ENCODE measurements around the gene FAM20A. TPM values are rescaled to one million over a fixed set of nuclear protein-coding genes. Genes with fewer than 3 reads are reported as not detected.

FAM20A gene
- total RNA-seq, 1 donor from 2014 or later = 0.14 TPM

DNA sequence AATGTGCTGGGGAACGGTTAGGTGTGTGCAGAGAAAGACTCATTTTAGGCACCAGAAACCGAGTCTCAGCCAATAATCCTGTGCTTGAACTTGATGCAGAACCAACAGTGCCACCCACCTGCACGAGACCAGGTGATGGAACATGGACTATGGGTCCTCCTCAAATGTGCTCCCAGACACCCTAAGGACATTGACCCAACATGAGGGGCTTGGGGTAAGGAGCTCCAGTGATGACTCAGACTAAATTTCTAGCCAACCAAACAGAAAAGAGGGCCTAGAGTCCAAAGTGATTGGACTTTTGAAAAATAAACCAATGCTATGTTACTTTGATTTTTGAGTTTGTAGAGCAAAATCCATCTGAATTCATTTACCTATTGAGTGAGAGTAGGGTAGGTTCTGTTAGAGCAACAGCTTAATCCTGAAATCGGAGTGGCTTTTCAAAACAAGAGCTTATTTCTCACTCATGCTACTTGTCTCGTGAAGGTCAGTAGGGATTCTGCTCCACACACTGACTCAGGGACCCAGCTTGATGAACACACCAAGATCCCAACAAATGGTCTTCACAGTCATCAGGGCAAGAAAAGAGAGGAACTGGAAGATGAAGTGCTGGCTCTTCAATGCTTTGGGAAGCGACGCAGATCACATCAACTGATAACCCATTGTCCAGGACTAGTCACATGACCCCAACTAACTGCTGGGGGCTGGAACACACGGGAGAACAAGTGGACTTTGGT is 21.8 kb downstream of the FAM20A start:
- Mint-ChIP-seq H3K27ac (ENCODE audit: unreplicated experiment) (no peak overlapping the region), H3K4me1 (ENCODE audit: low read depth, unreplicated experiment) (peaks cover 5% of the 10 kb centered on the region), H3K4me3 (ENCODE audit: unreplicated experiment) (no peak overlapping the region), H3K27me3 (ENCODE audit: low read depth, unreplicated experiment) (peaks cover 5% of the 10 kb centered on the region), H3K36me3 (ENCODE audit: low read depth, unreplicated experiment) (no peaks in the 10 kb centered on the region), H3K9me3 (ENCODE audit: unreplicated experiment) (no peaks in the 10 kb centered on the region)
- no peak overlapping the region for H2AFZ ChIP-seq (ENCODE audit: low read depth, low read length)
- no peak for DNase-seq (ENCODE audit: low read depth)
- no peaks in the 10 kb centered on the region for H3K9me3 ChIP-seq (ENCODE audit: insufficient read depth, low read depth, low read length)
- H3K36me3 ChIP-seq (ENCODE audit: insufficient read depth, low read length) = no peaks in the 10 kb centered on the region
- TF ChIP-seq, protein P1, sequence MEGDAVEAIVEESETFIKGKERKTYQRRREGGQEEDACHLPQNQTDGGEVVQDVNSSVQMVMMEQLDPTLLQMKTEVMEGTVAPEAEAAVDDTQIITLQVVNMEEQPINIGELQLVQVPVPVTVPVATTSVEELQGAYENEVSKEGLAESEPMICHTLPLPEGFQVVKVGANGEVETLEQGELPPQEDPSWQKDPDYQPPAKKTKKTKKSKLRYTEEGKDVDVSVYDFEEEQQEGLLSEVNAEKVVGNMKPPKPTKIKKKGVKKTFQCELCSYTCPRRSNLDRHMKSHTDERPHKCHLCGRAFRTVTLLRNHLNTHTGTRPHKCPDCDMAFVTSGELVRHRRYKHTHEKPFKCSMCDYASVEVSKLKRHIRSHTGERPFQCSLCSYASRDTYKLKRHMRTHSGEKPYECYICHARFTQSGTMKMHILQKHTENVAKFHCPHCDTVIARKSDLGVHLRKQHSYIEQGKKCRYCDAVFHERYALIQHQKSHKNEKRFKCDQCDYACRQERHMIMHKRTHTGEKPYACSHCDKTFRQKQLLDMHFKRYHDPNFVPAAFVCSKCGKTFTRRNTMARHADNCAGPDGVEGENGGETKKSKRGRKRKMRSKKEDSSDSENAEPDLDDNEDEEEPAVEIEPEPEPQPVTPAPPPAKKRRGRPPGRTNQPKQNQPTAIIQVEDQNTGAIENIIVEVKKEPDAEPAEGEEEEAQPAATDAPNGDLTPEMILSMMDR (IDR thresholded peaks at IDR 0.05; ENCODE audit: insufficient read depth, low read depth, low read length) = no peak
- TF ChIP-seq EZH2 (IDR thresholded peaks at IDR 0.05; ENCODE audit: insufficient read depth, low read length) = no peak
- no peaks in the 10 kb centered on the region for H3K79me2 ChIP-seq (ENCODE audit: insufficient read depth, low read length)
- H4K20me1 ChIP-seq (ENCODE audit: insufficient read depth, low read length) = no peaks in the 10 kb centered on the region
- no peak for FAIRE-seq
- H3K9ac ChIP-seq (ENCODE audit: low read length) = no peak overlapping the region
- H3K4me2 ChIP-seq (ENCODE audit: low read length) = no peak overlapping the region
- H3K4me1 ChIP-seq (ENCODE audit: insufficient read depth, low read length) = no peaks in the 10 kb centered on the region
- H3K27ac ChIP-seq (ENCODE audit: low read depth, low read length) = no peak overlapping the region
- H3K4me3 ChIP-seq (ENCODE audit: insufficient read depth, low read depth, low read length) = no peak overlapping the region
- no peaks in the 10 kb centered on the region for H3K27me3 ChIP-seq (ENCODE audit: insufficient read depth, low read length)

DNA sequence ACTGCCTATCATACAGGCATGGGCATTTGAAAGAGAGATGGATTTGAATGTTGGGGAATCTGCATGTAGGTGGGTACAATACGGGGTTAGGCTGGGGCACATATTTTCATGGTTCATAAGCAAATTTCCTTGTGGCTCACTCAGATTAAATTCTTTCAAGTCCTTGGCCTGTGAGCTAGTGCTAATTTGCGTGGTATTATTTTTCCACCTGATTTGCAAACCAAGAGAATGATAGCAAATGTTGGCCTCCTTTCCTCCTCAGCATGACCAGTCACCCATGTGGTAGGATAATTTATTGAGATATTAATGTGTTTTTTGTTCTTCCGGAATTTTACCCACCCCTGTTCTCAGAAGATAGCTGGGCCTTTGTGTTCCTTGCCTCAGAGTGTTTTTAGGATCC is 22.9 kb downstream of the FAM20A start:
- no peaks in the 10 kb centered on the region for H3K9me3 Mint-ChIP-seq (ENCODE audit: unreplicated experiment)
- TF ChIP-seq, protein P1 (IDR thresholded peaks at IDR 0.05; ENCODE audit: insufficient read depth, low read depth, low read length) = no peak
- TF ChIP-seq EZH2 (IDR thresholded peaks at IDR 0.05; ENCODE audit: insufficient read depth, low read length) = no peak
- Histone ChIP-seq H3K4me1 (ENCODE audit: insufficient read depth, low read length) (no peaks in the 10 kb centered on the region), H3K4me3 (ENCODE audit: insufficient read depth, low read depth, low read length) (no peak overlapping the region), H3K9me3 (ENCODE audit: insufficient read depth, low read depth, low read length) (no peaks in the 10 kb centered on the region), H3K79me2 (ENCODE audit: insufficient read depth, low read length) (no peaks in the 10 kb centered on the region), H2AFZ (ENCODE audit: low read depth, low read length) (no peak overlapping the region), H3K27ac (ENCODE audit: low read depth, low read length) (no peak overlapping the region), H3K36me3 (ENCODE audit: insufficient read depth, low read length) (no peaks in the 10 kb centered on the region), H3K27me3 (ENCODE audit: insufficient read depth, low read length) (no peaks in the 10 kb centered on the region), H4K20me1 (ENCODE audit: insufficient read depth, low read length) (no peaks in the 10 kb centered on the region), H3K9ac (ENCODE audit: low read length) (no peak overlapping the region), H3K4me2 (ENCODE audit: low read length) (no peak overlapping the region)
- H3K27ac Mint-ChIP-seq (ENCODE audit: unreplicated experiment) = no peak overlapping the region
- no peak for FAIRE-seq
- H3K4me1 Mint-ChIP-seq (ENCODE audit: low read depth, unreplicated experiment) = peaks cover 5% of the 10 kb centered on the region
- H3K4me3 Mint-ChIP-seq (ENCODE audit: unreplicated experiment) = no peak overlapping the region
- peak; percentile 17 for DNase-seq (ENCODE audit: low read depth)
- H3K36me3 Mint-ChIP-seq (ENCODE audit: low read depth, unreplicated experiment) = no peaks in the 10 kb centered on the region
- H3K27me3 Mint-ChIP-seq (ENCODE audit: low read depth, unreplicated experiment) = peaks cover 7% of the 10 kb centered on the region

DNA sequence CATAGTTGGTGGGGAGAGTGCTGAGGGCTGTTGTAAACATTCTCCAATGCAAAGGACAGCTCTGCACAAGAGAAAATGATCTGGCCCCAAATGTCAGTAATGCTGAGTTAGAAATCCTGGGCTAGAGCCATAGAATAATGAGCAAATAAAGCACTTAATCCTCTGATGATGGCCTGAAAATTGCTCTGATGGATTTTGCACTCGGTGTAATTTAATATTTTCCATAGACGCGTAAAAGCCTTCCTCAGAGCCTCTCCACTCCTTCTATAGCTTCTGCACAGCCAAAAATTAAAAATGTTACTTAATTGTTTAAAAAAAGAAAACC is 23.7 kb downstream of the FAM20A start:
- no peaks in the 10 kb centered on the region for H3K36me3 ChIP-seq (ENCODE audit: insufficient read depth, low read length)
- no peaks in the 10 kb centered on the region for H3K9me3 ChIP-seq (ENCODE audit: insufficient read depth, low read depth, low read length)
- no peak overlapping the region for H3K27ac ChIP-seq (ENCODE audit: low read depth, low read length)
- no peaks in the 10 kb centered on the region for H4K20me1 ChIP-seq (ENCODE audit: insufficient read depth, low read length)
- H3K27ac Mint-ChIP-seq (ENCODE audit: unreplicated experiment) = no peak overlapping the region
- H3K4me3 ChIP-seq (ENCODE audit: insufficient read depth, low read depth, low read length) = no peak overlapping the region
- no peaks in the 10 kb centered on the region for H3K79me2 ChIP-seq (ENCODE audit: insufficient read depth, low read length)
- FAIRE-seq = no peak
- TF ChIP-seq EZH2 (IDR thresholded peaks at IDR 0.05; ENCODE audit: insufficient read depth, low read length) = no peak
- H3K27me3 ChIP-seq (ENCODE audit: insufficient read depth, low read length) = no peaks in the 10 kb centered on the region
- DNase-seq (ENCODE audit: low read depth) = no peak
- H3K4me1 Mint-ChIP-seq (ENCODE audit: low read depth, unreplicated experiment) = peaks cover 5% of the 10 kb centered on the region
- no peaks in the 10 kb centered on the region for H3K4me1 ChIP-seq (ENCODE audit: insufficient read depth, low read length)
- H3K4me2 ChIP-seq (ENCODE audit: low read length) = no peak overlapping the region
- no peaks in the 10 kb centered on the region for H3K36me3 Mint-ChIP-seq (ENCODE audit: low read depth, unreplicated experiment)
- no peak overlapping the region for H3K4me3 Mint-ChIP-seq (ENCODE audit: unreplicated experiment)
- peaks cover 7% of the 10 kb centered on the region for H3K27me3 Mint-ChIP-seq (ENCODE audit: low read depth, unreplicated experiment)
- no peak overlapping the region for H2AFZ ChIP-seq (ENCODE audit: low read depth, low read length)
- no peak overlapping the region for H3K9ac ChIP-seq (ENCODE audit: low read length)
- H3K9me3 Mint-ChIP-seq (ENCODE audit: unreplicated experiment) = no peaks in the 10 kb centered on the region
